ENCODE data around the gene CALHM6. TPM values are rescaled to one million over a fixed set of nuclear protein-coding genes. Genes with fewer than 3 reads are reported as not detected.

Gene CALHM6
- total and polyA plus RNA-seq, 10 of the 15 experiments (the other 5 are each of a cell fraction or from before 2014, with no cell fraction given): 0.15 to 3.4 (median 1.3) TPM

DNA sequence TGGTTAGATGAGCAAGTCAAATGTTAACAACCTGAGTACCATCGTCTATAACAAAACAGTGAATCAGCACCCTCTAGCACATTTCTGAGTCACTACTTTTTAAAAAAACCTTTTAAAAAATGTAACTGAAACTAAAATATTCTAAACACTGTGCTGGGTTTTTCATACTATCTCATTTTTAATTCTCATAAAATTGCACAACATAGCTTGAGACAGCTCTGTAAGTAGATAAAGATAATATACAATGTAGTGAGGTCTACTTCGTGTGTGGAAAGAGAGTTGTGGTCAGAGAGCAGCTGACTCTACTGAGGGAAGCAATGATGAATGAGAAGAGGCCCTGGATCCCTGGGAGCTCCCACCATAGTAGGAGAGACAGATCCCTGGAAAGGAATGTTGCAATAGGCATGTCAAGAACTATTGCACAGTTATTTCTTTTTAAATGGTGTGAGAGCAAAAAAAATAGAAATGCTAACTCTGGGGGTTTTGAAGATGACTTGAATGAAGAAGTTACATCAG lies 13.6 kb upstream of the CALHM6 start:
- POLR2A ChIA-PET: no interaction called here
- Histone ChIP-seq H4K20me1 (ENCODE audit: control insufficient read depth, insufficient read depth) (no peaks in the 10 kb centered on the region), H3K4me3 (no peak overlapping the region), H3K27ac (ENCODE audit: control insufficient read depth, insufficient read depth) (no peak overlapping the region), H3K4me1 (ENCODE audit: control insufficient read depth, insufficient read depth, low read length) (peaks cover 10% of the 10 kb centered on the region), H3K9me3 (replicated peaks; ENCODE audit: control insufficient read depth, insufficient read depth, low read length) (no peaks in the 10 kb centered on the region), H3K4me2 (ENCODE audit: control insufficient read depth, insufficient read depth) (no peak overlapping the region), H2AFZ (ENCODE audit: control insufficient read depth, low read depth, low read length) (no peak overlapping the region), H3K79me2 (ENCODE audit: control insufficient read depth, insufficient read depth, low read length) (no peaks in the 10 kb centered on the region), H3K27me3 (replicated peaks in 1 of 2; ENCODE audit: control insufficient read depth in 2 of 2, insufficient read depth in 2 of 2, low read length in 1 of 2) (no peaks in the 10 kb centered on the region), H3K36me3 (ENCODE audit: control insufficient read depth in 2 of 2, insufficient read depth in 2 of 2, low read length in 1 of 2) (no peaks in the 10 kb centered on the region), H3K9ac (ENCODE audit: control insufficient read depth, insufficient read depth, low read length) (no peak overlapping the region)
- FAIRE-seq: no peak
- 0% methylated on average over 2 of the region's 2 CpGs for WGBS (ENCODE audit: insufficient coverage, insufficient replicate concordance, low lambda C conversion rate, missing lambda C conversion rate)
- TF ChIP-seq SMC3 (IDR thresholded peaks at IDR 0.05; ENCODE audit: borderline replicate concordance, low read length) (peak; percentile 26; the same call in 1 of the 2 replicates), GABPA (IDR thresholded peaks at IDR 0.05; ENCODE audit: low read depth) (no peak), RUNX3 (IDR thresholded peaks at IDR 0.05; ENCODE audit: low read length) (peak; percentile 24; the same call in 1 of the 2 replicates), RAD21 (IDR thresholded peaks at IDR 0.05; ENCODE audit: insufficient read depth, low read depth, low read length) (peak; percentile 43), EZH2 (IDR thresholded peaks at IDR 0.05; ENCODE audit: borderline replicate concordance, control insufficient read depth, low read depth, low read length) (no peak), SREBF2 (IDR thresholded peaks at IDR 0.05; ENCODE audit: low read length) (no peak)
- intact Hi-C loops (cut with micrococcal nuclease; ENCODE audit: unreplicated experiment) (no loop called here), in situ Hi-C loops (cut with MboI) (no loop called here)
- RAD21 ChIA-PET (ENCODE audit: unreplicated experiment): interaction anchor here (1.1 to 7.3 kb wide), 4 partner anchors 44 to 159 kb away, joined by 3 to 54 read pairs (median 8); no protein-coding TSS in a partner anchor
- SMC1A ChIA-PET (ENCODE audit: uncharacterized antibody, unreplicated experiment): interaction anchor here (0.6 to 3.3 kb wide), 9 partner anchors 26 to 269 kb away, joined by 3 to 21 read pairs (median 3); no protein-coding TSS in a partner anchor
- peak; percentile 14; the same call in 1 of the 3 replicates for ATAC-seq
- BruUV-seq (replicated peaks): no TSS peak
- DNase-seq (ENCODE audit: low read depth, low spot score): no peak
- CTCF ChIA-PET: interaction anchor here (1.0 to 2.7 kb wide), 5 partner anchors 14 to 177 kb away, joined by 4 to 17 read pairs (median 9); partner anchors contain the start of gene TSPYL1

DNA sequence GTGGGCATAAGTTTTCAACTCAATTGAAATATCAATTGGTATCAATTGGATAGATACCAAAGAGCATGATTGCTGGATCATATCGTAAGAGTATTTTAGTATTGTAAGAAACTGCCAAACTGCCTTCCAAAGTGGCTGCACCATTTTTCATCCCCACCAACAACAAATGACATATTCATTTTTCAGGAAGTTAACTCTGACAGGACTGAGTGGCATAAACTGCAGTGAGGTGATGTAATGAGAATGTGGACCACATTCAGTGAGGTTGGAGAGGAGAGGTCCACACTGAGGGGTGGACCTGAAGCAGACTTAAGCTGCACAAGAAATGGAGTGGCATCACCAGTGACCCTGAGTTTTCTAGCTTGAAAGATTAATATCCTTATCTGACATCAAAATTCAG lies 11.6 kb upstream of the CALHM6 start:
- H3K79me2 ChIP-seq (ENCODE audit: control insufficient read depth, insufficient read depth, low read length): no peaks in the 10 kb centered on the region
- no peak for TF ChIP-seq WRNIP1 (IDR thresholded peaks at IDR 0.05; ENCODE audit: borderline replicate concordance, low read depth, low read length)
- no peak for TF ChIP-seq NR2F1 (conservative IDR thresholded peaks at IDR 0.05)
- no peaks in the 10 kb centered on the region for H3K36me3 ChIP-seq (ENCODE audit: control insufficient read depth in 2 of 2, insufficient read depth in 2 of 2, low read length in 1 of 2)
- no peak overlapping the region for H3K27ac ChIP-seq (ENCODE audit: control insufficient read depth, insufficient read depth)
- in situ Hi-C loops (cut with MboI): no loop called here
- 100% methylated on average over 1 of the region's 1 CpG for WGBS (ENCODE audit: insufficient coverage, insufficient replicate concordance, low lambda C conversion rate, missing lambda C conversion rate)
- no peak overlapping the region for H2AFZ ChIP-seq (ENCODE audit: control insufficient read depth, low read depth, low read length)
- ChIA-PET RAD21 (ENCODE audit: unreplicated experiment) (interaction anchor here (7.3 kb wide), 1 partner anchor 161 kb away, joined by 54 read pairs; no protein-coding TSS in a partner anchor), POLR2A (interaction anchor here (0.6 to 1.5 kb wide), 2 partner anchors 59 to 219 kb away, joined by 3 read pairs; no protein-coding TSS in a partner anchor), CTCF (interaction anchor here (0.6 to 4.3 kb wide), 3 partner anchors 13 to 195 kb away, joined by 3 to 25 read pairs (median 3); no protein-coding TSS in a partner anchor), SMC1A (ENCODE audit: uncharacterized antibody, unreplicated experiment) (interaction anchor here (0.6 to 2.1 kb wide), 5 partner anchors 13 to 163 kb away, joined by 3 to 9 read pairs (median 4); no protein-coding TSS in a partner anchor)
- no peaks in the 10 kb centered on the region for H3K9me3 ChIP-seq (replicated peaks; ENCODE audit: control insufficient read depth, insufficient read depth, low read length)
- no peaks in the 10 kb centered on the region for H3K27me3 ChIP-seq (replicated peaks in 1 of 2; ENCODE audit: control insufficient read depth in 2 of 2, insufficient read depth in 2 of 2, low read length in 1 of 2)
- FAIRE-seq: no peak
- BruUV-seq (replicated peaks): no TSS peak
- no peaks in the 10 kb centered on the region for H4K20me1 ChIP-seq (ENCODE audit: control insufficient read depth, insufficient read depth)
- intact Hi-C loops (cut with micrococcal nuclease; ENCODE audit: unreplicated experiment): no loop called here
- no peak overlapping the region for H3K4me3 ChIP-seq
- ATAC-seq: no peak
- H3K4me1 ChIP-seq (ENCODE audit: control insufficient read depth, insufficient read depth, low read length): peaks cover 10% of the 10 kb centered on the region
- DNase-seq (ENCODE audit: low read depth, low spot score): no peak
- no peak overlapping the region for H3K4me2 ChIP-seq (ENCODE audit: control insufficient read depth, insufficient read depth)
- H3K9ac ChIP-seq (ENCODE audit: control insufficient read depth, insufficient read depth, low read length): no peak overlapping the region

Measured in GM12878 (cell line).